GM21528 (cell line): ENCODE data around the gene STXBP5.
A peak's percentile ranks its signal among the peaks of the same experiment; 100 is the strongest.

Source experiments
- ATAC-seq: cut with Tn5 transposase; IDR thresholded peaks from one replicate; pipeline ENCODE4 v1.9.1; 2021; ENCODE audit warnings: mild to moderate bottlenecking, moderate library complexity; ENCODE audit not compliant: unreplicated experiment, low FRiP score

STXBP5 gene

DNA sequence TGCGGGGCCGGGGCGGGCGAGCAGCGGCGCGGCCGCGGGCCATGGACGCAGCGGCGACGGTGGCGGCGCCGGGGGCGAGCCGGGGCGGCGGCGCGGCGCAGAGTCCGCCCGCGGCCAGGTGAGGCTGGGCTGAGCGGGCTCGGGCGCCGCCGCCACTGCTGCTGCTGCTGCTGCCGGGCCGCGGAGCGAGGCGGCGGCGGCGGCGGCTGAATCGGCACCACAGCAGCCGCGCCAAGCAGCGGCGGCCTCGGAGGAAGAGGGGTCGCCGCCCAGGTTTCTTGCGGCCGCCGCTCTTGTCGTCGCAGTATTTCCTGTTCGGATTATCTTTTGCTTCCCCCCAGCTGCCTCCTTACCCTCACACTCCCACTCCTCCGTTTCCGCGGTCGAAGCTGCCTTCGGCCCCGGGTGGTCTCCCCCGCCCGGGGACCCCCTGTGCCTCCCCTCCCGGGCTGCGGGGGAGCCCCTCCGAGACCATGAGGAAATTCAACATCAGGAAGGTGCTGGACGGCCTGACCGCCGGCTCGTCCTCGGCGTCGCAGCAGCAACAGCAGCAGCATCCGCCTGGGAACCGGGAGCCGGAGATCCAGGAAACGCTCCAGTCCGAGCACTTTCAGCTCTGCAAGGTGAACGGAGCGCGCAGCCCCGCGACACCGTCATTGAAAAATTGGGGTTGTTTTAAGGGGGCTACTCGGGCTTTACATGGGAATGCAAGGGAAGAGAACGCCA, at the start of gene STXBP5:
TSS of gene STXBP5 (plus strand) at position 358 of the 726 bp plus-strand sequence. CDS start at position 474, 116 bp downstream.
- peak; percentile 36 for ATAC-seq

DNA sequence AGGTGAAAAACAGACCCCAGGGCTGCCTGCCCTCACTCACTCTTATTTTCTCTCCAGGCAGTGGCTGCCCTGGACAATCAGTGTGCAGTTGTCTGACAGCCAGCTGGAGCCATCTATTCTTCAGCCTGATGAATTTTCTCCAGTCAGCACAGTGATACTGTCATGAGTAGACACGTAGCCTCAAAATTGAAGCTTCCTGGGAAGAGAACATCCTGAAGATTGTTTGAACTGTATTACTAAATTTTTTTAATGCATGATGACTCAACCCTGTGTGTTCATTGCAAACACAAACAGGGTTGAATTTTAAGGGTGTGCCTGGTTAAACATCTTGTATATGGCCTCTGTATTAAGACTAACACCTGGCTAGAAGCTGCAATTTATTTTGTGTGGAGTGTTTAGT, 49.8 kb upstream of the STXBP5 start:
- no peak for ATAC-seq

DNA sequence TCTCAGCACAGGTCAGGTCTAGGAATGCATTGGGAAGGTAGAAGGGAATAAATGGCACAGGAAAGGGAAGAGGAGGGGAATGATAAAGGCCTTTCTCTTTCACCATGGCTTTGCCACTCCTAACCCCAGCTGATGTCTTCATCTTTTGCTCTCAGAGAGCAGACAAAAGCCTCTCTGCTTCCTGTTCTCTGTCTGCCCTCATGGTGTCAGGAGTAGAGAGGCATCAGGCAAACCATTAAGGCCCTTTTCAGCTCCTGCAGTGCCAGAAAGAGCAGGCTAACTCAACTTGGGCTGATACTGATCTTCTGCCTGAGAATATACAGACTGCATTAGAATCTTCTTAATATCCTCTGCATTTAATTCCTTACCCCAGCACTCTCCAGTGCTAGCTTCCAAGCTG, 48.0 kb upstream of the STXBP5 start:
- ATAC-seq, result no peak

DNA sequence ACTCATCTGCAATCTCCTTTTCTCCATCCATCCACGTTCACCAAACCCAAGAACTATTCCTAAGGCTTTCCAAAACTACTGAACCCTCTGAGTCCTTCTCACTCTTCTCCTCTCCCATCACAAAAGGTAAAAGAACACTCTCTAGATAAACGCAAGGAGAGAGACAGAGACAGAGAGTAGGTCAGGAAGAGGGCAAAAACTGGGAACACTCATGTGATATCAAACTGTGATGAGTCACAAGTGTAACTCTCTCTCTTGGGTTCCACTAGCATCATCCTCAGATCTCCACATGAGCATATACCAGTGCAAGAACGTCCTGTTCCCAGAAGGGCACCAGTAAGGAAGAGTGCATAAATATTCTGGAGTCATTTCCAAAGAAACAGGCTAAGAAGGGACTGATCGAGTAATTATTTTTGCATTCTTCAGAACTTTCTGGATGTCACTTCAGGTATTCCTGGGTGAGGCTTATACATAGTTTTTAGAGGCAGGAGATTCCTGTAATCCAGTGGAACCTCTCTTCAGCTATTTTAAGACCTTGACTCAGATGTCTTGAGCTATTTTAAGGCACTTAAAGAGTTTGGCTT, 47.3 kb upstream of the STXBP5 start:
- ATAC-seq, result no peak

DNA sequence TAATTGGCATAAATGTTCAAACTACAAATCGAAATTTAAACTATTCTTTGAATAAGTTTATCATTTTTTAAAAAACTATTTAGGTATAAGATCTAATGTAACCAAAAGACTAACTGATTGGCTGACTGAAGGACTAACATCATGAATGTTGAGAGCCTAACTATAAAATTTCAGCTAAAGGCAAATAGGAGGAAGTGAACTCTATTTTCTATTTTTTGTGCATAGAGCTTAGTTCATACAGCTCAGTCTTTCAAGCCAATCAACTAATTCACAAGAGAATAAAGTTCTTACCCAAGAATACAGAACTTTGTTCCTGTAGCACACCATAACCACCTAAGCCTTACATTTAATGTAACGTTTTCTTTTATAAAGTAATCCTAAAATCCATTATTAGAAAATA, 46.3 kb upstream of the STXBP5 start:
- ATAC-seq, result no peak

DNA sequence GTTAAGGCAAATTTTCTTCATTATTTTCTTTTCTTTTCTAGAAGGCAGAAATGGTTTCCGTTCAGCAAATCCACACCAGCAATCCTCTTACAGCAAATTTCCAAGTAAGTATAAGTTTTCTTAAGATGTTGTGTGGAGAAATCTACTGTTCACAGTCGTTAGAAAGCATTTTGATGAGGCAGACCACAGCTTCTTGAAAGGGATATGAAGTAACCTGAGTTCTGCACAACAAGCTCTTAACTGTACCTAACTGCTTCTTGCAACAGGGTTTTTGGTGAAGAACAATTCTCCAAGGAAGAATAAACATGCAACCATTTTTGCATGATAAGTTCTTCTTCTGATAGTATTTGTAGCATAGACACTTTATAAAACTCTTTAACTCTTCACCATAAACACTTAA, 45.3 kb upstream of the STXBP5 start:
- no peak for ATAC-seq

DNA sequence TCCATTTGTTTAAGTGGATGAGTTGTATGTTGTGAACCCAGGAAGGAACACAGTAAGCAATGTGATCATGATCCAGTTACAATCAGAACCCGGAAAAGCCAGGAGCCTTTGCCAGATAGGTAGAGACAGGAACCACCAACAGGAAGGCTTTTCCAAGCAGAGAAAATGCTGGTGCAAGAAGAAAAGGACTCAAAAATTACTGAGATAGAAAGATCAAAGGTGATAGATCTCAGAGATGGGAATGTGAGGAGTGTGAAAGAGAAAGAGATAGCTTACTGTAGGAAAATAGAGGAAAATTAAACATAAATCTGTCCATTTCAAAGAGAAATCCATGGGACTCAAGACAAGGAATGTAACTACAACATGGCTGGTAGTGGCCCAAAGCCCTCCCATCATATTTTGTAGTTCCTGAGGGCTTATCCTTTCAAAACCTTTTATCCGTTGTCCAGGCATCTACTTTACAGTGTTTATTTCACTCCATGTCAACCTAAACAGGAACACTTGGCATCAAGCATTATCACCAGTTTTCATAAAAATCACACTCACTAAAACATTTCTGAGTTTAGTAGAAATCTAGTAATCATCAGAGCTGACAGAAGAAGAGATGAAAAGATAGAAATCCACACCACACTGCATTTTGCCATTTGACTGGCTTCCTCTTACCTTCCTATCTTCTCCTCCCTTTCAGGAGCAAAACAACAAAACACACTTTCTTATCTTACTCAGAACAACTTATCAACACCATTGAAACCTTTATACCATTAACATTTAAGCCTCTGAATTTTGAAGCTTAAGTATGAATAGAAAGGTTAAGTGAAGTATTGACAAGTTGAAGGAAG, 44.5 kb upstream of the STXBP5 start:
- ATAC-seq, result no peak

DNA sequence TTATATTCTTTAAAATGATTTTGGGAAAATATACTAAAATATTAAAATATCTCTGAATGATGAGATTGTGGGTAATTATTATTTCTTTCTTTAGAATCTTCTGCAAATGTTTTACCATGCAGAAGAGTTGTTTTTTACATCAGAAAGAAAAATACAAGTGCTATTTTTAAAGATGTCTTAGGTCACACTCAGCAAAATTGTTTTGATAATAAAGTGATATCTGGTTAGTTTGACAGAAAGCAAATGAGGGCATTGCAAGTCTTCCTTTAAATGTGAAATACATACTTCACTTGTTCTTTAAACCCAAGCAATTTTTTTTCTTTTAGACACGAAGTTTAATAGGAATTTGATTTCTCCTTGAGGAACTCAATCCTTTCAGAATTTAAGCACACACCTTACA, 43.6 kb upstream of the STXBP5 start:
- no peak for ATAC-seq

DNA sequence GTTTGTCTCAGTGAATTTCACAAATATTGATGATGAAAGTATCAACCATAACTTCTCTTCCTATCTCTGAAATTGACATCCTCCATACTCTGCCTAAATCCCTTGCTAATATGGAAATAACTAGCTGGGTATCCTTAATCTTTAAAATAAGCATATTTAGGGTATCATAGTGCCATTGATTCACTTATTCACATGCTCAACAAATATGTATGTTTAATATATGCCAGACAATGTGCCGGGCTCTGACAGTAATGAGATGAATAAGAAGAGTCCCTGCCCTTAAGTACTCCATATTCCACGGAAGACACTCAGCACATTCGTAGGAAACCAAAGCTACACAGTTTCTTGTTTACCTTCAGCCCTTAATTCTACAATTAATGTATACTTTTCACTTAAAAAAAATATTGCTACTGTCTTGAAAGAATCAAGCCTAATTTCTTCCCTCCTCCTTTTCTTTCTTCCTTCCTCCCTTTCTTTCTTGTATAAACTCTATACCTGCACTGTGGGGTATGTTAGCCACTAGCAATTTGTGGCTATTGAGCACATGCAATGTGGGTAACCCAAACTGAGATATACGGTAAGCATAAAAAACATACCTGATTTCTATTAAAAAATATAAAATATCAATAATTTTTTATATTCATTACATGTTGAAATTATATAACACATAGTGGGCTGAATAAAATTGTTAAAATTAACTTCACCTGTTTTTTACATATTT, 42.8 kb upstream of the STXBP5 start:
- ATAC-seq, result no peak

DNA sequence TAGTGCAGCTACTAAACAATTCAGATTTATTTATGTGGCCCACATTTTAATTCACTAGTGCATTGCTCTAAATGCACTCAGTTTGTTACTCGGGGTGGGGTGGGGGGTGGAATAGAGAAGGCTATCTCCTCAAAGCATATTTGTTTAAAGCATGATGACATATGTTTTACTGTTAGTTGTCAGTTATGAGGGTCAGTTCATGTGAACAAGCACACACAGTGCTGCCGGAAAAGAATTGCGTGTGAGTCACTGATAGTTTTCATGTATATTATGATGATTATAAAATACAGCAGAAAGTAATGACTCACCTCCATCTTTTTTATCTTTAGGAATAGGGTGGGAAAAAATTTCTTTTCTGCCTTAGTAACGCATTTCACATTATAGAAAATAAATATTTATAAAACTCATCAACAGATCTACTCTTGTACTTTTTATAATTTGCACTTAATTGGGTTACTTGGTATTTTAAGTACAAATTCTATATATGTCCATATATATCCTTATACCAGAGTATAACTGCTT, 42.2 kb upstream of the STXBP5 start:
- no peak for ATAC-seq

DNA sequence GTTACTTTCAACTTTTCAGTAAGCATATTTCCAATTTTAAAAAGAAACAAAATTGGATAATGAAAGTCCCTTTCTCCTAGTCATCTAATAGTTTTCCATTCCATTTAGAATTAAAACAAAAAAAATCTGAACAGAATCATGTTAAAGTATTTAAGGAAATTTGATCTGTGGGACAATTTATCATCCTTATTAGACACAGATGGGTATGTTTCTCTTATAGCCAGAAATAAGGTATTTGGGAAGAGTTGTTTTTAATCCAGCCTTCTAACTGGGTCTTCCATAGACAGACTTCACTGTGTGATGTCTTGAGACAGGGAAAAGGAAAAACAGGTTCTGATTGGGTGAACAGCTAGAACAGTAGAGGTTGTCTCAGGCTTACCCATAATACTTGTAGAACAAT, 39.5 kb upstream of the STXBP5 start:
- no peak for ATAC-seq

DNA sequence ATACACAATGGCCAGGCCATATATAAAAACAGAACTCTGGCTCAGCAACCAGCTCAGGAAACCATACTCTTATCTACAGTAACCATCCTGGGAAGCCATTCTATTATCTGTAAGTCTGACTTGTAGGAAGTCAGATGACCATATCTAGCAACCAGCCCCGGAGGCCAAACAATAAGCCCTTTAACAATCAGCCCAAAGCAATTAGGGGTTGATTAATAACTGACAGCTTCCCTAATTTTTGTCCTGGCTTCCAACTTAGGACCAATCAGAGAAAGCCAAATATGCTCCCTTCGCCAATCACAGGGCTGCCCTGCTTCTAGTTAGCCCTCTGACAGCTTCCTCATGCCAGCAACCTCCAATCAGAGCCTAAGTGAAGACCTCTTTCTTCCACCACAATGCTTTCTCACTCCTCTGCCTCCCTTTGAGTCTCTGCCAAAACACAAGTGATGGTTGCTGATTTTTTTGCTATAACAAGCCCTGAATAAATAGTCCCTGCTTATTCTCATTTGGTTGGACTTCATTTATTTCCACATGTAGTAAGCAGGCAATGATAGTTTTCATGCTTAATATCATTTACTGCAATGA, 37.8 kb upstream of the STXBP5 start:
- ATAC-seq, result no peak

DNA sequence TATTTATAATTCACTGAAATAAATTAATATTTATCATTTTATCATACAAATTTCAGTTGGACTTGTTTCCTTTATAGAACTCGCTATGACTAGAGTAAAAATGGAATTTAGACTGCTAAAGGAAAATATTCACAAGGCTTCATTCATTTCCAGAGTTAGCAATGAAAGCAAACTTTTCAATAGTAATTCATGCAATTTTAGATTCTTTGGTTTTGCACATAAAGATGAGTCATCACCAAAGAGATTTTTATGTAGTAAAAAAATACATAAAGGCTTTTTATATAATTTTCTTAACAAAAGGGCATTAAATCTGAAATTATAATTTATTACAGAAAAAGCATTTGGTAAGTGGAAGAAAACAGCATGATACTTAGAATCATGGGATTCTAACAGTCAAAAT, 37.2 kb upstream of the STXBP5 start:
- ATAC-seq, result no peak

DNA sequence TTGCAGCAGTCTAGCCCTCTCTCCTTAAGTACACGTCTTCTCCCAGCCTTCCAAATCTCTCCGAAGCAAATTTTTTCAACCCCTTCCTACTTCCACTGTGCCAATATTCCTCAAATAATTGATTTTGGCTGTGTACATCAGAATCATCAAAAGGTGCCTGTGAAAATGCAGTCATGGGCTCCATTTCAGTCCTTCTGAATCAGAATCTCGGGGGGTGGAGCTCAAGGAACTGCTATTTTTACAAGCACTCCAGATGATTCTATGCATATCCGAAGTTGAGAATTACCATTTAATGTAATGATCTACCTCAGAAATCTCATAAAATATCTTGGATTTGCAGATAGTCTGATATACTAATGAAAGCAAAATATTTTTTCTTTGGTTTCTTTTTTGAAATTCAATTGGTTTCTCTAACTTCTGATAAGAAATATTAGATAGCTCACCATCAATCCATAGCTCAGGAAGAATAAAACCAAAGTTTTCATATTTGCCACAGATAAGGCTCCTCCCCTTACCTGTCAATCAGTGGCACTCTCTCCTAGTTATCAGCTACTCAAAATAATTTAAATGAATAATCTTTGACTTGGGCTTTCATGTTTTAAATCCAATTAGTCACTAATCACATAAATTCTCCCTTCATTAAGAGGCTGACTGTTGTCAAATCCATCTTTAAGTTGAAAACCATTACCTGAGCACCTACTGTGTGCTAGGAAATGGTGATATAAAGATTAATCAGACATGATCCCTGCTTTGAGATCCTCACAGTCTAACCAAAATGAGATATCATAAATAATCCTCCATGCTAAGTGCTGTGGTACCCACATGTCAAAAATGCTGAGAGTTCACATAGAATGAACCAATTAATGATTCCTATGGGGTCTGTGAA, 36.4 kb upstream of the STXBP5 start:
- no peak for ATAC-seq

DNA sequence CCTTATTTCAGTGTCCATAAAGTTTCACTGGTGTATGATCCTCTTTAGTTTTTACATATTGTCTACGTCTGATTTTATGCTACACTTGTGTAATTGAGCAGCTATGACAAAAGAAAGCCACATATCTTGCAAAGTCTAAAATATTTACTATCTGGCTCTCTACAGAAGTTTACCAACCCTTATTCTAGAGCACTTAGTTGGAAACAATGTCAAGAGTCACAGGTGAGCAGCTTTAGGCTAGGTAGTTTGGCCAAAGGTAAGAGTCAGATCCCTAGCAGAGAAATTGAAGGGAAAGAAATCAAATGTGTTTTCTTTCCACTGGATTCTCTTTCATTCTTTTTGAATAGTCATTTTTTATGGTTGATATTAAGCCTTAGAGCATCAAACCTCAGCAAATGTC, 34.7 kb upstream of the STXBP5 start:
- no peak for ATAC-seq

DNA sequence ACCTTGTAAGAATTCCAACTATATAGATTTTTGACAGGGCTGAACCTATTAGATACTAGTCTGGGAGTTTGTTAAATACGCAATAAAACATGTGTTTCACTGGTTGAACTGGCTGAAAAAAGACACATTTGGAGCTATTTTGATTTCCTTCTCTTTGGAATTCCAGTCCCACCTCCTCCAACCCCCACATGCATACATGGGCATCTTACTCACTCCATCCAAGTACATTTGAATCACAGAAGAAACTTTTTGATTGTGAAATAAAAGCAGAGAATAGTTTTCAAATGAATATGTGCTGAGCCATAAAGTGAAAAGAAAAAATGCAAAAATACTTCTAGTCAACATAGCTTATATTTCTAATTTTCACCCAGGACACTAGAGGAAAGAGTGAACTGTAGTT, 33.9 kb upstream of the STXBP5 start:
- no peak for ATAC-seq

DNA sequence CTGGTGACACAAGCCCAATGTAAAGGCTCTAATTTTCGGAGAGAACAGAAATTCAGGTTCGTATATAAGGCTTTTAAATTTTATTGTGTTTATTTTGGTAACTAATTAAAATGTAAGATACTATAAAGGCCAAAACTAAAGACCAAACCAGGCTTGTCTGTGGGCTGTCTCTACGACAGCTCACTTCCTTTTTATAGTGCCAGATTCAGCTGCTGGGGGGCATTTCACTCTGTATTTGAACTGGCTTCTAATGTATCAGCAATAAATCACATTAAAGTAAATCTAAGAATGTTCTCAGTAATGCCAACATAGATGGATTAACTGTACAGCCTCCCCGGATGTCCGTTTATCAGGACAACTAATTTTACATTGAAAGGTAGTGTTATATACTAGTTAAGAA, 31.1 kb upstream of the STXBP5 start:
- no peak for ATAC-seq

DNA sequence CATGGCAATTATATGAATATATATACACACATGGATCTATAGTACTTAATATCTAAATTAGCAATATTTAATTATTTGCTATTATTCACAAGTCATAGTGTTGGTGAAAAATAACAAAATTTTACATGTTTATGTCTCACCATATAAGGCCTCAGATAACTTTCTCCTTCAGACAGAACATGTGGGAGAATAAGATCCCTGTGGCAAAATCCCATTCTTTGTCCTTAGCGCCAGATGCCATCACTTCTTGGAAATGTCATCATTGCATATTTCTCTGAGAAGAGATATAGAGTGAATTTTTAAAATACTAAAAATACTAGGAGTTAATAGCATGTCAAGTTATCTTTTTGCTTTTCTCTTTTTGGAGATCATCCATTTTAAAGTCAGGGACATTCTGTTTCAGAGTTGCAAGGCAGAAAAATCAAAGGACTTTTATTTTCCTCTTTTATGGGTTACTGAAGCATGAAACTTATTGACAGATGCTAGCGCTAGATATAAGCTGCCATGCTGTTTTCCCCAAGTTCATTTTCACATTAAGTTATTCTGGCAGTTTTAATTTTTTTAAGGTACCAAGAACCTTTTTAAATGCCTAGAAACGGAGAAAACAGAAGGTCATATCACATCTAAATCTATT, 30.4 kb upstream of the STXBP5 start:
- no peak for ATAC-seq

DNA sequence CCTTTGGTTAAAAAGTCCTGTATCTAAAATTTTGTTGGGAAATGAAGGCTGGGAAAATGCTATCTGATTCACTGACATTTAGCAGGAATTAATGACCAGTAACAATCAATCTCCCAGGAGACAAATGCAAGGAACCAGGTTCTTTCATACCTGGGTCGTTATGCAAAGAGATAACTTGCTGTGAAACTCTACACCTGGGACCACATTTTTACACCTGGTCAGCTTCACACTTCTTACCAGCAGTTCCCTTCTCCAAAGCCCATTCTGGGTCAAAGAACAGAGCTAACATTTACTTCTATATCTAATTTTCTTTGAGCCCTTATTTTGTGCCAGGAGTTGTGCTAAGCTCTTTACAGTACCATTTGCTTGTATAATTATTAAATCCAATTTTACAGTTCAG, 27.4 kb upstream of the STXBP5 start:
- no peak for ATAC-seq
